ENCODE results near the gene FBXO36. TPM values are rescaled to one million over a fixed set of nuclear protein-coding genes. Genes with fewer than 3 reads are reported as not detected.

FBXO36 gene
- total RNA-seq, 2 experiments from 2014 or later: 0.71 to 1.1 TPM

DNA sequence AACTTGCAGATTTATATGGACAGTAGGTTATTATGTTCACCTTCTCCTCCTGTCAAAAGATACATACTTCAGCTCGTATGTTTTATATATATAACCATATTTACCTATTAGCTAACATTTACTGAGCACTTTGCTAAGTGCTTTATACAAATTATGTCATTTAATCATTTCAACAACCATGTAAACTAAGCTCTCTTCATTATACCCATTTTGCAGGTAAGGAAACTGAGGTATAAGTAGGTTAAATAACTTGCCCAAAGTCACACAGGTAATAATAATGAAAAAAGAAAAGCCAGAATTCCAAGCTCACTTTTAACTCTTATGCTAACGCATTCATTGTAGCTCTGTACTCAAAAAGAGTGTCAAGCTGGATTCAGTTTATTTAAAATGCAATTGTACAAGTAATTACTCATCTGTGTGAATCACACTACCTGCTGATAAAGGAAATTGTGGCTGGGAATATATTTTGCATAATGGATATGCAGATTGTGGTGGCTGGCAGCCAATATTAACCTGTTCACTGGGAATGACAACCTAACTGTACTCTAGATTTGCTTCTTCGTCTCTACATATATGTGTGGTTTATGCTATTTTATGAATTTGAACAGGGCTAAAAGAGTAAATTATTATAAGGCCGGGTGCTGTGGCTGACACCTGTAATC is 125.8 kb downstream of the FBXO36 start:
- POLR2A ChIA-PET: no interaction called here
- no peaks in the 10 kb centered on the region for H3K36me3 Mint-ChIP-seq (ENCODE audit: low read depth)
- no peaks in the 10 kb centered on the region for H3K4me1 Mint-ChIP-seq
- no peak for DNase-seq
- H3K9me3 Mint-ChIP-seq: no peaks in the 10 kb centered on the region
- no peak overlapping the region for H3K4me3 Mint-ChIP-seq
- H3K27ac Mint-ChIP-seq: no peak overlapping the region
- H3K27me3 Mint-ChIP-seq: no peaks in the 10 kb centered on the region
- CTCF ChIA-PET: interaction anchor here (0.6 to 1.0 kb wide), 2 partner anchors 18 to 19 kb away, joined by 3 to 4 read pairs; no protein-coding TSS in a partner anchor

DNA sequence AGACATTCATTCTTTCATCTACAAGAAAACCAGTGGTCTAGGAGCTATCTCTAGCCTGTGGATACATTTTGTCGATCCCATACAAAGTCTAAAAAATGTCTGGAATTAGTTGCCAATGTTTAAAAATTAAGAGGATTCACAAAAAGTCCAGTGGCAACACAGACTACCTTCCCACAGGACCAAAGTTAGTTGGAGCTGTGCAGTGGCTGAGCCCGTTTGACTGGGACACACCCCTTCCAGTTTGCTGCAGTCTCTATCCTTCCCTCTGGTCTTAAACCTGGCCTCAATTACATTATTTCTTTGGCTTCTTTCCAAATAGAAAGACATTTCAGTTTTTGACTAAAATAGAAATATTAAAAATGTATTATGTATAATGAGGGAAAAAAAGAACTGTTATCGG is 127.8 kb downstream of the FBXO36 start:
- H3K4me1 Mint-ChIP-seq: no peaks in the 10 kb centered on the region
- H3K27me3 Mint-ChIP-seq: no peaks in the 10 kb centered on the region
- H3K4me3 Mint-ChIP-seq: no peak overlapping the region
- no peak for DNase-seq
- H3K27ac Mint-ChIP-seq: no peak overlapping the region
- H3K36me3 Mint-ChIP-seq (ENCODE audit: low read depth): no peaks in the 10 kb centered on the region
- POLR2A ChIA-PET: no interaction called here
- H3K9me3 Mint-ChIP-seq: no peaks in the 10 kb centered on the region
- CTCF ChIA-PET: interaction anchor here (2.0 to 2.2 kb wide), 2 partner anchors 17 to 110 kb away, joined by 4 to 20 read pairs; no protein-coding TSS in a partner anchor

DNA sequence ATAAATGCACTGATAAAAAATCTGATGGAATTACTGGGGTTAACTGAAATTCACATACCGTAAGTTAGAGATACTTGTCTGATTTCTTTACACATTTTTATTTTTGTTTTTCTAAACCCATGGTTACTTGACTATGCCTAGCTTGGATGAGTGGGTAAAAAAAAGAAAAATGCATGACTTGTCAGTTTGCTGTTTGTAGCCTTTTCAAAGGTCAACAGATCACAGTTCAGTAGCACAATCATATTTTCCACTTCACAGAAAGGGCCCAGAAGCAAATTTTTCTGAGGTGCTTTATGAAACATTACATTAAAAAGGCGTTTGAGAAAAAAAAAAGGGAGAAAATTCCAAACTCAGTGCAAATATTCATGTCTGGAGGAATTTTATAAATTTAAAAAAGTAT is 130.0 kb downstream of the FBXO36 start:
- CTCF ChIA-PET: interaction anchor here (2.2 kb wide), 1 partner anchor 14 kb away, joined by 20 read pairs; no protein-coding TSS in a partner anchor
- Mint-ChIP-seq H3K27me3 (no peaks in the 10 kb centered on the region), H3K4me3 (no peak overlapping the region), H3K9me3 (no peaks in the 10 kb centered on the region), H3K36me3 (ENCODE audit: low read depth) (no peaks in the 10 kb centered on the region), H3K4me1 (no peaks in the 10 kb centered on the region), H3K27ac (no peak overlapping the region)
- no peak for DNase-seq
- POLR2A ChIA-PET: no interaction called here

DNA sequence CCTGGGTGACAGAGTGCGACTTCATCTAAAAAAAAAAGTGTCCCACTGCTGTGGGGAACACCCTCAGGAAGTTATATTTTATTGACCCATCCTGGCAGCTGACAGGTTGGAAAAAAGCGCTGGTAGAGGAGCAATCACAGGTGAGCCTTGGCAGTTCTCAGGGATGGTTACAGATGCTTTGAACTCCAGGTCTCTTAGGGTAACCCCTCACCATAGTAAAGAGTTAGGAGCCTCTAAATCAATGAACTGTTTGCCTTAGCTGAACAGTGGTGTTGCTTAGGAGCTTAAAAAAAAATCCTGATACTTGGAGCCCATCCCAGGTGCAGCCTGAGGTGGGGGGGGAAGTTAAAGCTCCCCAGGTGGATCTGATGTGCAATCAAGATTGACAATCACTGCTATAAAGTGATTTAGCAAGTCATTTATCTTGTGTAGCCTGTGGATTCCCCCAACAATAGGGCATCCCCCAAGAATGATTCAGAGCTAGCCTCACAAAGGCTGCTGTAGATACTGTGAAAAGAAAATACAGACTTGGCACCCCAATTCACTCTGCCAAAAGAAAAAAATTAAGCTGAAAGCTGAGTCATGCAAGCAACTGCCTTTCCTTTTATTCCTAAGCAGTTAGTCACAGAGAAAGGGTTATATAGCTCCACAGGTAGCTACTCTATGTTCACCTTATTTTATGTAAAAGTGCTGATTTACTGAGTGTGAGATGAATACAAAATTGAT is 131.6 kb downstream of the FBXO36 start:
- no peak overlapping the region for H3K27ac Mint-ChIP-seq
- H3K4me3 Mint-ChIP-seq: no peak overlapping the region
- H3K9me3 Mint-ChIP-seq: no peaks in the 10 kb centered on the region
- H3K4me1 Mint-ChIP-seq: no peaks in the 10 kb centered on the region
- no peak for DNase-seq
- H3K27me3 Mint-ChIP-seq: no peaks in the 10 kb centered on the region
- POLR2A ChIA-PET: interaction anchor here (1.1 kb wide), 1 partner anchor 14 kb away, joined by 3 read pairs; no protein-coding TSS in a partner anchor
- CTCF ChIA-PET: interaction anchor here (1.0 to 1.8 kb wide), 3 partner anchors 9 to 106 kb away, joined by 3 to 7 read pairs (median 4); no protein-coding TSS in a partner anchor
- no peaks in the 10 kb centered on the region for H3K36me3 Mint-ChIP-seq (ENCODE audit: low read depth)

DNA sequence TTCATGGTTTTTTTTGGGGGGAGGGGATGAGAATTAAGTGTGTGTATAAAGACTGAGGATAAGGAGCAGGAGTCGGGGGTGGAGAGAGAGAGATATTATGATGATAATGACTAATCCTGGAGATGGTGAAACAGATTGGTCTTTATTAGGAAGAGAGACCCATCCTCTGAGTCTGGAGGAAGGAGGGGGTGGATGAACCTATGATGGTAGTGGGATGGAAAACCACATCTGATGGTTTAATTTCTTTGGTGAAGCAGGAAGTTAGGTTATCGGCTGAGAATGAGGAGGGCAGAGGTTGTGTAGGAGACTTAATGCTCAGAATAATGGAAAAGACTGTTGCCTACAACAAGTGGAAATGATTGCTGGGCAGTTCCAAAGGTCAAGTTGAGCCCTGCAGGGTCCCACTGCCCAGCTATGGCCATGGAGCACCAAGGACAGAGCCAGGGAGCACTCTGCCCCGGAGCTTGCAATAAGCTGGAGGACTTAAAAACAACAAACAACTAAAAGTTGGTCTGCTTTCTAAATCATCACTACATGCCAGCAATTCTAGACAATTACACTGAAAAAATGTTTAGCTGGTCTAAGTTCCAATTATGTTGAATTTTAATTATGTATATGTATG is 138.5 kb downstream of the FBXO36 start:
- H3K27ac Mint-ChIP-seq: no peak overlapping the region
- DNase-seq: no peak
- peaks cover 6% of the 10 kb centered on the region for H3K4me1 Mint-ChIP-seq
- H3K4me3 Mint-ChIP-seq: no peak overlapping the region
- ChIA-PET POLR2A (no interaction called here), CTCF (interaction anchor here (1.4 to 1.6 kb wide), 2 partner anchors 52 to 99 kb away, joined by 4 to 5 read pairs; no protein-coding TSS in a partner anchor)
- peaks cover 15% of the 10 kb centered on the region for H3K27me3 Mint-ChIP-seq
- peaks cover 10% of the 10 kb centered on the region for H3K9me3 Mint-ChIP-seq
- peaks cover 6% of the 10 kb centered on the region for H3K36me3 Mint-ChIP-seq (ENCODE audit: low read depth)

Other genes with a start within 250 kb of the FBXO36 start
- gene DNER, start 207.9 kb upstream of the FBXO36 start, total RNA-seq: not detected
- 100 to 1,000 TPM; 224 to 229 TPM for gene TRIP12, start 494 bp upstream of the FBXO36 start, total RNA-seq
- gene SLC16A14, start 146.4 kb downstream of the FBXO36 start, total RNA-seq: under 1 TPM; 0.40 to 0.55 TPM

Data from activated CD4-positive, alpha-beta memory T cell treated with anti-CD3 and anti-CD28 coated beads, Interleukin-2, amount 10 ng/mL, durations not matched to agents 7 days and 5 days (primary cell).